ENCODE results near the gene CDHR2. TPM values are rescaled to one million over a fixed set of nuclear protein-coding genes. Genes with fewer than 3 reads are reported as not detected.

The CDHR2 gene
- total RNA-seq, 6 experiments from 2014 or later = not detected

- TF ChIP-seq CTCF (IDR thresholded peaks at IDR 0.05) = no peak
- Mint-ChIP-seq H3K27ac (no peak overlapping the region), H3K27me3 (ENCODE audit: insufficient read depth) (peaks cover 61% of the 10 kb centered on the region), H3K4me3 (no peak overlapping the region), H3K4me1 (ENCODE audit: low read depth) (no peaks in the 10 kb centered on the region), H3K36me3 (ENCODE audit: low read depth) (peaks cover 6% of the 10 kb centered on the region; the same call in 1 of the 2 replicates), H3K9me3 (no peaks in the 10 kb centered on the region; the same call in 1 of the 2 replicates)
- no peak for DNase-seq
Measured at GRCh38 chr5:176637556-176637955, 88.4 kb downstream of the CDHR2 start.

- Mint-ChIP-seq H3K27ac (no peak overlapping the region), H3K4me3 (no peak overlapping the region)
Measured at GRCh38 chr5:176638437-176638836, 89.3 kb downstream of the CDHR2 start.

GRCh38 chr5:176639208-176639607, 90.1 kb downstream of the CDHR2 start:
- Mint-ChIP-seq H3K27ac (no peak overlapping the region), H3K27me3 (ENCODE audit: insufficient read depth) (peaks cover 48% of the 10 kb centered on the region), H3K4me3 (no peak overlapping the region), H3K4me1 (ENCODE audit: low read depth) (no peaks in the 10 kb centered on the region), H3K9me3 (no peaks in the 10 kb centered on the region; the same call in 1 of the 2 replicates), H3K36me3 (ENCODE audit: low read depth) (peaks cover 6% of the 10 kb centered on the region; the same call in 1 of the 2 replicates)
- TF ChIP-seq CTCF (IDR thresholded peaks at IDR 0.05) = no peak
- DNase-seq = no peak

More at GRCh38 chr5:176638437-176638836, 89.3 kb downstream of the CDHR2 start:
- H3K4me1 Mint-ChIP-seq (ENCODE audit: low read depth) = no peaks in the 10 kb centered on the region
- no peak for TF ChIP-seq CTCF (IDR thresholded peaks at IDR 0.05)
- H3K36me3 Mint-ChIP-seq (ENCODE audit: low read depth) = peaks cover 6% of the 10 kb centered on the region; the same call in 1 of the 2 replicates
- no peak for DNase-seq
- no peaks in the 10 kb centered on the region; the same call in 1 of the 2 replicates for H3K9me3 Mint-ChIP-seq
- H3K27me3 Mint-ChIP-seq (ENCODE audit: insufficient read depth) = peaks cover 56% of the 10 kb centered on the region

- Mint-ChIP-seq H3K4me3 (no peak overlapping the region), H3K27ac (no peak overlapping the region), H3K27me3 (ENCODE audit: insufficient read depth) (peaks cover 42% of the 10 kb centered on the region), H3K4me1 (ENCODE audit: low read depth) (no peaks in the 10 kb centered on the region), H3K36me3 (ENCODE audit: low read depth) (peaks cover 4% of the 10 kb centered on the region; the same call in 1 of the 2 replicates), H3K9me3 (no peaks in the 10 kb centered on the region; the same call in 1 of the 2 replicates)
- DNase-seq = no peak
- TF ChIP-seq CTCF (IDR thresholded peaks at IDR 0.05) = no peak
Measured at GRCh38 chr5:176639981-176640380, 90.8 kb downstream of the CDHR2 start.

- peaks cover 38% of the 10 kb centered on the region for H3K27me3 Mint-ChIP-seq (ENCODE audit: insufficient read depth)
- no peak overlapping the region for H3K27ac Mint-ChIP-seq
- no peaks in the 10 kb centered on the region for H3K4me1 Mint-ChIP-seq (ENCODE audit: low read depth)
- no peaks in the 10 kb centered on the region for H3K9me3 Mint-ChIP-seq
- no peak overlapping the region for H3K4me3 Mint-ChIP-seq
- TF ChIP-seq CTCF (IDR thresholded peaks at IDR 0.05) = no peak
- H3K36me3 Mint-ChIP-seq (ENCODE audit: low read depth) = no peaks in the 10 kb centered on the region
- DNase-seq = no peak
Measured at GRCh38 chr5:176640616-176641015, 91.5 kb downstream of the CDHR2 start.
